ENCODE data around the gene SNTG2. TPM values are rescaled to one million over a fixed set of nuclear protein-coding genes. Genes with fewer than 3 reads are reported as not detected.

Gene SNTG2
- total and polyA plus RNA-seq, 2 of the 13 experiments (the other 11 are each of a cell fraction or from before 2014, with no cell fraction given) = not detected

GRCh38 chr2:1209246-1209645, 258.6 kb downstream of the SNTG2 start:
- POLR2A ChIA-PET = no interaction called here

More at GRCh38 chr2:1209246-1209645, 258.6 kb downstream of the SNTG2 start:
- peaks cover 0 to 13% of the 10 kb centered on the region in 2 experiments; a peak in 3 of 5 replicates for H3K27me3 ChIP-seq (ENCODE audit: control insufficient read depth in 1 of 2, insufficient read depth in 2 of 2, low read length in 2 of 2)
- 21% methylated on average over 4 of the region's 4 CpGs for WGBS (ENCODE audit: low lambda C conversion rate)
- TF ChIP-seq TIGD3 (CRISPR knock-in tag; IDR thresholded peaks at IDR 0.05; ENCODE audit: borderline replicate concordance) (no peak), EHMT2 (IDR thresholded peaks at IDR 0.05; ENCODE audit: borderline replicate concordance, low read depth, low read length) (no peak), DBP (CRISPR knock-in tag; IDR thresholded peaks at IDR 0.05; ENCODE audit: not compliant biosample characterization) (no peak), ZFAT (CRISPR knock-in tag; conservative IDR thresholded peaks at IDR 0.05) (no peak), DNMT3B (CRISPR knock-in tag; conservative IDR thresholded peaks at IDR 0.05) (no peak), YY1 (IDR thresholded peaks at IDR 0.05; ENCODE audit: insufficient read depth, insufficient replicate concordance, low read depth, low read length) (no peak), NRL (CRISPR knock-in tag; IDR thresholded peaks at IDR 0.05; ENCODE audit: borderline replicate concordance) (no peak), ZNF121 (CRISPR knock-in tag; IDR thresholded peaks at IDR 0.05) (no peak)
- TF ChIP-seq, protein P1, sequence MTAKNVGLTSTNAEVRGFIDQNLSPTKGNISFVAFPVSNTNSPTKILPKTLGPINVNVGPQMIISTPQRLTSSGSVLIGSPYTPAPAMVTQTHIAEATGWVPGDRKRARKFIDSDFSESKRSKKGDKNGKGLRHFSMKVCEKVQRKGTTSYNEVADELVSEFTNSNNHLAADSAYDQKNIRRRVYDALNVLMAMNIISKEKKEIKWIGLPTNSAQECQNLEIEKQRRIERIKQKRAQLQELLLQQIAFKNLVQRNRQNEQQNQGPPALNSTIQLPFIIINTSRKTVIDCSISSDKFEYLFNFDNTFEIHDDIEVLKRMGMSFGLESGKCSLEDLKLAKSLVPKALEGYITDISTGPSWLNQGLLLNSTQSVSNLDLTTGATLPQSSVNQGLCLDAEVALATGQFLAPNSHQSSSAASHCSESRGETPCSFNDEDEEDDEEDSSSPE (CRISPR knock-in tag; IDR thresholded peaks at IDR 0.05) = no peak
- H4K20me1 ChIP-seq (ENCODE audit: insufficient read depth, low read length) = no peaks in the 10 kb centered on the region
- H2AFZ ChIP-seq (ENCODE audit: low read length) = no peak overlapping the region
- H3K4me3 ChIP-seq (replicated peaks in 1 of 3; ENCODE audit: insufficient read depth in 1 of 3, low read depth in 2 of 3, low read length in 3 of 3) = no peak overlapping the region
- no peak overlapping the region for H3K27ac ChIP-seq (ENCODE audit: extremely low read length, insufficient read depth, low read length)
- in situ Hi-C loops (cut with HindIII; ENCODE audit: extremely low pct_ligation_motif_present, low pct_unique_long_range_greater_than_20kb) = no loop called here
- no peaks in the 10 kb centered on the region for H3K4me1 ChIP-seq (ENCODE audit: insufficient read depth, low read length)
- peaks cover 9% of the 10 kb centered on the region for H3K9me3 ChIP-seq (ENCODE audit: low read length)
- no peaks in the 10 kb centered on the region for H3K79me2 ChIP-seq (ENCODE audit: insufficient read depth, low read length)
- H3K9ac ChIP-seq (ENCODE audit: insufficient read depth, low read depth, low read length) = no peak overlapping the region
- no peak for DNase-seq (ENCODE audit: low spot score)
- no peak for FAIRE-seq
- H3K36me3 ChIP-seq (replicated peaks in 1 of 2; ENCODE audit: control insufficient read depth in 1 of 2, insufficient read depth in 2 of 2, low read length in 2 of 2) = no peaks in the 10 kb centered on the region
- BruUV-seq (replicated peaks) = no TSS peak
- CTCF ChIA-PET (ENCODE audit: low intra/inter-chr PET ratio, low total read pairs) = no interaction called here
- intact Hi-C loops (cut with micrococcal nuclease; ENCODE audit: unreplicated experiment) = no loop called here
- H3K4me2 ChIP-seq (ENCODE audit: low read depth, low read length) = no peak overlapping the region
- no peak for ATAC-seq
